Epithelial cell of proximal tubule (primary cell): ENCODE data around the gene SLC14A1. TPM values are rescaled to one million over a fixed set of nuclear protein-coding genes. Genes with fewer than 3 reads are reported as not detected.

Source experiments
- DNase-seq: peaks from one replicate; pipeline ENCODE4 v3.0.0-alpha.2; 2011; ENCODE audit warnings: low read depth
- H3K4me3 ChIP-seq: 2 replicates; pipeline ENCODE4 v1.5.1; 2011; ENCODE audit warnings: low read depth, mild to moderate bottlenecking, low read length
- CTCF ChIP-seq: conservative IDR thresholded peaks from 2 replicates; pipeline ENCODE4 v1.5.1; 2012; ENCODE audit warnings: low read depth, mild to moderate bottlenecking, low read length
- total RNA-seq: library from RNA; depleted of rRNA; stranded (reverse); fragments of >200 nt; gene quantifications from 2 replicates; pipeline ENCODE4 v1.2.3, GENCODE V29; 2015

Gene SLC14A1
- total RNA-seq, 1 donor from 2014 or later = not detected

- no peak for TF ChIP-seq CTCF
- no peak overlapping the region for H3K4me3 ChIP-seq
- DNase-seq = no peak
These were observed 8.7 kb upstream of the SLC14A1 start for GRCh38 chr18:45715212-45715780.

- no peak for TF ChIP-seq CTCF
- no peak for DNase-seq
These were observed 4.9 kb upstream of the SLC14A1 start for GRCh38 chr18:45719106-45719505.

GRCh38 chr18:45722899-45723298 is 1.1 kb upstream of the SLC14A1 start:
- peak; percentile 92 for TF ChIP-seq CTCF
- DNase-seq = no peak
- no peak overlapping the region for H3K4me3 ChIP-seq

More at GRCh38 chr18:45719106-45719505, 4.9 kb upstream of the SLC14A1 start:
- no peak overlapping the region for H3K4me3 ChIP-seq

GRCh38 chr18:45724601-45725000 is 620 bp downstream of the SLC14A1 start:
- H3K4me3 ChIP-seq = peak overlapping the region; percentile 38
- no peak for DNase-seq
- TF ChIP-seq CTCF = no peak

DNA sequence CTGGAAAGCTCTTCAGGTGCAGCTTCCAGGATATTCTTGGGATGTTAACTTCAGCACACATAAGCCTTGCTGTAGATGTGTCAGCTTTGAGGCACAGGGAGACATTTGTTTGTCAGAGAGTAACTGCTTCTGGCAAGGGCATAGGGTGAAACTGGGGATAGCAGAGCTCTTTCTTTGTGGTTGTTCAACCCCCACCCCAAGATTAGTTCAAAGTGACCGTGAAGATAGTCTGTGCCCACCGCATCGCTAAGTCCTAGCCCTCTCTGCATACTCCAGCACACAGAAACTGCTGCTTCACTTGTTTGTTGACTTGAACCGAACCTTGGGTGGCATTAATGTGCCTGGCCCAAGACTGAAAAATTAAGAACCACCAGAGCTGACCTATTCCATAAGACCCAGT is 1.4 kb downstream of the SLC14A1 start:
- no peak for TF ChIP-seq CTCF
- DNase-seq = no peak
- peak overlapping the region; percentile 38 for H3K4me3 ChIP-seq

- H3K4me3 ChIP-seq = no peak overlapping the region
- no peak for TF ChIP-seq CTCF
- DNase-seq = no peak
These were observed 2.6 kb downstream of the SLC14A1 start for GRCh38 chr18:45726603-45727002.

GRCh38 chr18:45727068-45727467 is 3.1 kb downstream of the SLC14A1 start:
- TF ChIP-seq CTCF = no peak
- H3K4me3 ChIP-seq = no peak overlapping the region
- no peak for DNase-seq
